ENCODE data around the gene CALHM1. TPM values are rescaled to one million over a fixed set of nuclear protein-coding genes. Genes with fewer than 3 reads are reported as not detected.
A peak's percentile ranks its signal among the peaks of the same experiment; 100 is the strongest.

CALHM1 gene
- total and polyA plus RNA-seq, 2 of the 13 experiments (the other 11 are each of a cell fraction or from before 2014, with no cell fraction given) = 0.04 TPM; not detected in 1

- no peak for TF ChIP-seq TRIM22 (IDR thresholded peaks at IDR 0.05)
- TF ChIP-seq ZNF121 (CRISPR knock-in tag; IDR thresholded peaks at IDR 0.05) = no peak
- TF ChIP-seq MYNN (CRISPR knock-in tag; IDR thresholded peaks at IDR 0.05; ENCODE audit: low read depth) = no peak
- 0 out of 2 replicates have a peak, but pooled peaks have one; percentile 39 for TF ChIP-seq PRDM10 (CRISPR knock-in tag; IDR thresholded peaks at IDR 0.05; ENCODE audit: low read depth)
- TF ChIP-seq ATF5 (CRISPR knock-in tag; IDR thresholded peaks at IDR 0.05; ENCODE audit: low read depth) = no peak
- TF ChIP-seq ZNF557 (CRISPR knock-in tag; IDR thresholded peaks at IDR 0.05) = no peak
- no peak for TF ChIP-seq MTF1 (CRISPR knock-in tag; IDR thresholded peaks at IDR 0.05)
- TF ChIP-seq HIVEP1 (CRISPR knock-in tag; IDR thresholded peaks at IDR 0.05) = no peak
- peak; percentile 92 for TF ChIP-seq GATAD2A (CRISPR knock-in tag; IDR thresholded peaks at IDR 0.05)
- TF ChIP-seq CBFB (CRISPR knock-in tag; IDR thresholded peaks at IDR 0.05) = no peak
- no peak for TF ChIP-seq ARNT (IDR thresholded peaks at IDR 0.05)
- TF ChIP-seq, protein P1, sequence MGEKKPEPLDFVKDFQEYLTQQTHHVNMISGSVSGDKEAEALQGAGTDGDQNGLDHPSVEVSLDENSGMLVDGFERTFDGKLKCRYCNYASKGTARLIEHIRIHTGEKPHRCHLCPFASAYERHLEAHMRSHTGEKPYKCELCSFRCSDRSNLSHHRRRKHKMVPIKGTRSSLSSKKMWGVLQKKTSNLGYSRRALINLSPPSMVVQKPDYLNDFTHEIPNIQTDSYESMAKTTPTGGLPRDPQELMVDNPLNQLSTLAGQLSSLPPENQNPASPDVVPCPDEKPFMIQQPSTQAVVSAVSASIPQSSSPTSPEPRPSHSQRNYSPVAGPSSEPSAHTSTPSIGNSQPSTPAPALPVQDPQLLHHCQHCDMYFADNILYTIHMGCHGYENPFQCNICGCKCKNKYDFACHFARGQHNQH (CRISPR knock-in tag; IDR thresholded peaks at IDR 0.05) = peak; percentile 75
- TF ChIP-seq, protein P2, sequence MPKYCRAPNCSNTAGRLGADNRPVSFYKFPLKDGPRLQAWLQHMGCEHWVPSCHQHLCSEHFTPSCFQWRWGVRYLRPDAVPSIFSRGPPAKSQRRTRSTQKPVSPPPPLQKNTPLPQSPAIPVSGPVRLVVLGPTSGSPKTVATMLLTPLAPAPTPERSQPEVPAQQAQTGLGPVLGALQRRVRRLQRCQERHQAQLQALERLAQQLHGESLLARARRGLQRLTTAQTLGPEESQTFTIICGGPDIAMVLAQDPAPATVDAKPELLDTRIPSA (CRISPR knock-in tag; IDR thresholded peaks at IDR 0.05; ENCODE audit: borderline replicate concordance) = no peak
- TF ChIP-seq MIER3 (CRISPR knock-in tag; IDR thresholded peaks at IDR 0.05; ENCODE audit: borderline replicate concordance) = peak; percentile 89; the same call in 1 of the 2 replicates
- no peak for TF ChIP-seq ASH2L (IDR thresholded peaks at IDR 0.05; ENCODE audit: insufficient read length, low read depth, low read length)
- TF ChIP-seq ZBTB38 (CRISPR knock-in tag; IDR thresholded peaks at IDR 0.05) = no peak
- TF ChIP-seq JUN (CRISPR knock-in tag; IDR thresholded peaks at IDR 0.05) = peak; percentile 92
- TF ChIP-seq HHEX (CRISPR knock-in tag; IDR thresholded peaks at IDR 0.05) = peak; percentile 58; the same call in 1 of the 2 replicates
- TF ChIP-seq RFX5 (IDR thresholded peaks at IDR 0.05; ENCODE audit: low read depth, low read length) = no peak
- TF ChIP-seq ZFYVE20 (CRISPR knock-in tag; IDR thresholded peaks at IDR 0.05; ENCODE audit: borderline replicate concordance, low read depth) = no peak
- no peak for TF ChIP-seq ZNF691 (CRISPR knock-in tag; IDR thresholded peaks at IDR 0.05; ENCODE audit: borderline replicate concordance, low read depth)
- no peak for TF ChIP-seq NCOA5 (CRISPR knock-in tag; IDR thresholded peaks at IDR 0.05)
Observed at GRCh38 chr10:103504181-103504783, 45.6 kb upstream of the CALHM1 start (continued).

Data from HepG2 (cell line).